Osteoblast (primary cell): ENCODE data around the gene TGDS. TPM values are rescaled to one million over a fixed set of nuclear protein-coding genes. Genes with fewer than 3 reads are reported as not detected.

Source experiments
- DNase-seq: peaks from one replicate; pipeline ENCODE4 v3.0.0; 2011; ENCODE audit warnings: low spot score, mixed read lengths; ENCODE audit not compliant: insufficient read length; ENCODE audit errors: missing footprints
- H2AFZ ChIP-seq: 2 replicates; pipeline ENCODE4 v1.6.0; 2011; ENCODE audit warnings: mild to moderate bottlenecking, low read length
- H3K27ac ChIP-seq: 2 replicates; pipeline ENCODE4 v1.5.1; 2011; ENCODE audit warnings: mild to moderate bottlenecking, low read depth, low read length, moderate library complexity
- H3K27me3 ChIP-seq: 2 replicates; pipeline ENCODE4 v1.6.0; 2012; ENCODE audit warnings: mild to moderate bottlenecking, control low read depth, inconsistent platforms, low read length, moderate library complexity; ENCODE audit not compliant: insufficient read depth
- H3K36me3 ChIP-seq: 2 replicates; pipeline ENCODE4 v1.5.1; 2011; ENCODE audit warnings: mild to moderate bottlenecking, low read length, control low read depth, moderate library complexity; ENCODE audit not compliant: insufficient read depth
- H3K4me1 ChIP-seq: 2 replicates; pipeline ENCODE4 v1.5.1; 2011; ENCODE audit warnings: mild to moderate bottlenecking, low read length, control low read depth, moderate library complexity; ENCODE audit not compliant: insufficient read depth
- H3K4me2 ChIP-seq: 2 replicates; pipeline ENCODE4 v1.6.0; 2011; ENCODE audit warnings: mild to moderate bottlenecking, low read length; ENCODE audit not compliant: insufficient read depth
- H3K4me3 ChIP-seq: fragments of 200-600 bp; sonication (generic); 3 replicates; pipeline ENCODE4 v1.5.1; 2012; ENCODE audit warnings: mild to moderate bottlenecking, low read length, inconsistent platforms; ENCODE audit not compliant: insufficient read depth
- H3K79me2 ChIP-seq: 2 replicates; pipeline ENCODE4 v1.6.0; 2012; ENCODE audit warnings: mild to moderate bottlenecking, low read length, control low read depth, inconsistent platforms; ENCODE audit not compliant: insufficient read depth
- H3K9me3 ChIP-seq: 2 replicates; pipeline ENCODE4 v1.5.1; 2011; ENCODE audit warnings: low read depth, low read length, control low read depth
- H4K20me1 ChIP-seq: 2 replicates; pipeline ENCODE4 v1.6.0; 2012; ENCODE audit warnings: mild to moderate bottlenecking, low read length, control low read depth; ENCODE audit not compliant: insufficient read depth
- total RNA-seq: library from RNA; depleted of rRNA; stranded (reverse); fragments of >200 nt; gene quantifications from 2 replicates; pipeline ENCODE4 v1.2.3, GENCODE V29; 2012
- TF ChIP-seq, protein P1 (sequence below): IDR thresholded peaks from 2 replicates; pipeline ENCODE4 v1.5.1; 2011; ENCODE audit warnings: mild to moderate bottlenecking, low read depth, low read length, moderate library complexity; ENCODE audit errors: extremely low read depth

The TGDS gene
- total RNA-seq, 1 donor = 11.9 TPM

DNA sequence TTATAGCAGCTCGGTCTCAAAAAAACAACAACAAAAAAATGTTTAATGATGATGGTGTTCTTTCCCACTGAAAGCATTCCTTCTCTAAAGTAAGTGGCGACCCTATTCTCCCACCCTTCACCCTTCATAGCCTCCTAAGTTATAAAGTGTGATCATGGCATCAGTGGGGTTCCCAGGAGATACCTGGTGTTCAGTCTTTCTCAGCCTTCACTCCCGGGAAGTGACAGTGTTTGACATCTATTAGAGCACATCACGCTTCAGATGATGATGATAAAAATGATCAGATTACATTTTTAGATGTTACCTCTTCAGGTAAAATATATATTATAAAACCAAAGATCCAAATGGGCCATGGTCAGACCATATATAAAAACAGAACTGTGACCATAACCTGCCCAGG lies 51.0 kb downstream of the TGDS start:
- no peak for DNase-seq
- peaks cover 6% of the 10 kb centered on the region for H3K4me1 ChIP-seq
- no peaks in the 10 kb centered on the region for H3K36me3 ChIP-seq
- H3K27ac ChIP-seq = no peak overlapping the region
- no peak overlapping the region for H3K4me3 ChIP-seq
- no peaks in the 10 kb centered on the region for H3K79me2 ChIP-seq
- TF ChIP-seq, protein P1, sequence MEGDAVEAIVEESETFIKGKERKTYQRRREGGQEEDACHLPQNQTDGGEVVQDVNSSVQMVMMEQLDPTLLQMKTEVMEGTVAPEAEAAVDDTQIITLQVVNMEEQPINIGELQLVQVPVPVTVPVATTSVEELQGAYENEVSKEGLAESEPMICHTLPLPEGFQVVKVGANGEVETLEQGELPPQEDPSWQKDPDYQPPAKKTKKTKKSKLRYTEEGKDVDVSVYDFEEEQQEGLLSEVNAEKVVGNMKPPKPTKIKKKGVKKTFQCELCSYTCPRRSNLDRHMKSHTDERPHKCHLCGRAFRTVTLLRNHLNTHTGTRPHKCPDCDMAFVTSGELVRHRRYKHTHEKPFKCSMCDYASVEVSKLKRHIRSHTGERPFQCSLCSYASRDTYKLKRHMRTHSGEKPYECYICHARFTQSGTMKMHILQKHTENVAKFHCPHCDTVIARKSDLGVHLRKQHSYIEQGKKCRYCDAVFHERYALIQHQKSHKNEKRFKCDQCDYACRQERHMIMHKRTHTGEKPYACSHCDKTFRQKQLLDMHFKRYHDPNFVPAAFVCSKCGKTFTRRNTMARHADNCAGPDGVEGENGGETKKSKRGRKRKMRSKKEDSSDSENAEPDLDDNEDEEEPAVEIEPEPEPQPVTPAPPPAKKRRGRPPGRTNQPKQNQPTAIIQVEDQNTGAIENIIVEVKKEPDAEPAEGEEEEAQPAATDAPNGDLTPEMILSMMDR = no peak
- H2AFZ ChIP-seq = no peak overlapping the region
- H3K9me3 ChIP-seq = no peaks in the 10 kb centered on the region
- H3K4me2 ChIP-seq = no peak overlapping the region
- no peaks in the 10 kb centered on the region for H4K20me1 ChIP-seq
- no peaks in the 10 kb centered on the region for H3K27me3 ChIP-seq

- Histone ChIP-seq H3K9me3 (no peaks in the 10 kb centered on the region), H3K4me2 (no peak overlapping the region), H3K79me2 (no peaks in the 10 kb centered on the region), H2AFZ (no peak overlapping the region), H3K27me3 (peaks cover 6% of the 10 kb centered on the region), H3K4me1 (no peaks in the 10 kb centered on the region), H4K20me1 (no peaks in the 10 kb centered on the region), H3K4me3 (no peak overlapping the region), H3K27ac (no peak overlapping the region), H3K36me3 (no peaks in the 10 kb centered on the region)
- TF ChIP-seq, protein P1 = no peak
- DNase-seq = no peak
These were observed 53.0 kb downstream of the TGDS start for GRCh38 chr13:94542917-94543316.

DNA sequence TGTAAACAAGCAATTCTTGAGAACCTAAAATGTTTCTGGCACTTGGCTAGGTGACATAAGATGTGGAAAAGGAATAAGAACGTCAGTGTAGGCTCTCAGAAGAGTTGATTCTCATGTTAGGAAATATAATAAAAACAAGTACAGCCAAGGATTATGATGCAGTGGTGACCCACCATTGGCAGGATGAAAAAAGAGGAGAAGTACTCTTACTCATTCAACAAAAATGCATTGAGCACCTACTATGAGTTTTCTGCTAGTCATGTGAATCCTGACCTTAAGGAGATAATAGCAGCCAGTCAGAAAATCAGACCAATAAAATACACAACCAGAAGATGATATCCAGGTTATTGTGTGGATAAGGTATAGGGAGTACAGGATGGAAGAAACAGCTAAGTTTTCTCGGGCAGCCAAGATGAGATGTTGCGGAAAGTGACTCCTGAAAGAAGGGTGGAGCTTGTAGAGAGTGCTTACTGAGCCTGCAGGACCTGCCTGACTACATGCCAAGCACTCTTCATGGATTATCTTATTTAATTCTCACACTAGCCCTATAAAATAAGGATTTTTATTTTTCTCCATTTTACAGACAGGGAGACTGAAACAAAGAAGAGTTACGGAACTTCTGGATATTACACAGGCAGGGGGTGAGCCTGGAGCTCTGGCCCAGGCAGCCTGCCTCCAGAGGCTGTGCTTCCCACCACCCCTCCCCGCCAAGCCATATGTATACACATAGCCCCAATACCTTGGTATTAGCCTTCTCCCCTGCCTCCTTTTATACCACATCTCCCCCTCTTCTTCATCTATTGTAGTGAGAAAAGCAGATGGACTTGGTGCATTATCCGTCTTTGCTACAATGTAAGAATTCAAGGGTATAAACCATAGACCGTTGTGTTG lies 58.0 kb downstream of the TGDS start:
- no peak overlapping the region for H2AFZ ChIP-seq
- no peaks in the 10 kb centered on the region for H3K4me1 ChIP-seq
- TF ChIP-seq, protein P1 = no peak
- no peak overlapping the region for H3K4me2 ChIP-seq
- no peaks in the 10 kb centered on the region for H4K20me1 ChIP-seq
- H3K4me3 ChIP-seq = no peak overlapping the region
- DNase-seq = no peak
- peaks cover 6% of the 10 kb centered on the region for H3K27me3 ChIP-seq
- no peaks in the 10 kb centered on the region for H3K79me2 ChIP-seq
- no peaks in the 10 kb centered on the region for H3K9me3 ChIP-seq
- no peaks in the 10 kb centered on the region for H3K36me3 ChIP-seq
- H3K27ac ChIP-seq = no peak overlapping the region

DNA sequence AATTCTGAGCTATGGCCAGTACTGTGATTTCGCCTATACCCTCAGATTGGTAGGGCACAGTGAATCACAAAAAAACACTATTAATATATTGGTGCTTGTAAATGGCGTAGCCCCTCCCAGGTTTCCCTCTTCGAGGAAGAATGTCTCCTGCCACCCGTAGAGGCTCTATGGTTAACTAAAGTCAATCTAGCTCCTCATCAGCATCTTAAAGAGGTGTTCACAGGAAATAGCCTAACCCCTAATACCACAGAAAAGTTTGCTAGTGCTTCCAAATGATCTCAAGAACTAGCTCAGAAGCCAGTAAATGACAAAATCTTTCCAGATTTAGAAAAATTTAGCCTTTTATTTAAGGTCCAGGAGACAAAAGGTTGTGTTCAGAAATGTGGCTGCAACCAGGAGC lies 60.2 kb downstream of the TGDS start:
- Histone ChIP-seq H3K4me3 (no peak overlapping the region), H3K9me3 (no peaks in the 10 kb centered on the region), H3K79me2 (no peaks in the 10 kb centered on the region), H3K27me3 (peaks cover 6% of the 10 kb centered on the region), H2AFZ (no peak overlapping the region), H4K20me1 (no peaks in the 10 kb centered on the region), H3K4me2 (no peak overlapping the region), H3K4me1 (no peaks in the 10 kb centered on the region), H3K27ac (no peak overlapping the region), H3K36me3 (no peaks in the 10 kb centered on the region)
- TF ChIP-seq, protein P1 = no peak
- no peak for DNase-seq
